Measurements from ENCODE around the gene DVL2. TPM values are rescaled to one million over a fixed set of nuclear protein-coding genes. Genes with fewer than 3 reads are reported as not detected.

Gene DVL2
- total RNA-seq, 2 donors from 2014 or later, result 52.3 to 116 TPM

GRCh38 chr17:7179317-7180254, 54.7 kb downstream of the DVL2 start, which contains the start of gene ASGR1:
Gene ASGR1 (minus strand): TSS chr17:7179370. CDS start chr17:7178563, 807 bp downstream.
- TF ChIP-seq CTCF (IDR thresholded peaks at IDR 0.05) (no peak), POLR2AphosphoS5 (IDR thresholded peaks at IDR 0.05) (no peak), POLR2A (IDR thresholded peaks at IDR 0.05) (no peak)
- Histone ChIP-seq H3K36me3 (no peaks in the 10 kb centered on the region), H3K27ac (no peak within 1 kb of the TSS), H3K4me3 (no peak within 1 kb of the TSS), H3K4me1 (replicated peaks) (peaks cover 6% of the 10 kb centered on the region), H3K9me3 (no peaks in the 10 kb centered on the region), H3K27me3 (replicated peaks; ENCODE audit: insufficient read depth) (no peaks in the 10 kb centered on the region)
- 60% methylated on average over 20 of the region's 20 CpGs for WGBS
- intact Hi-C loops (cut with DNase I), result loop anchor here (5.0 kb wide), 1 partner anchor 132 kb away; no protein-coding TSS in a partner anchor
- DNase-seq (ENCODE audit: low spot score), result no peak

- no peaks in the 10 kb centered on the region for H3K27me3 ChIP-seq (replicated peaks; ENCODE audit: insufficient read depth)
- peaks cover 6% of the 10 kb centered on the region for H3K4me1 ChIP-seq (replicated peaks)
- TF ChIP-seq CTCF (IDR thresholded peaks at IDR 0.05), result no peak
- TF ChIP-seq POLR2AphosphoS5 (IDR thresholded peaks at IDR 0.05), result no peak
- no peak for TF ChIP-seq POLR2A (IDR thresholded peaks at IDR 0.05)
- intact Hi-C loops (cut with DNase I), result loop anchor here (5.0 kb wide), 1 partner anchor 132 kb away; no protein-coding TSS in a partner anchor
- no peaks in the 10 kb centered on the region for H3K36me3 ChIP-seq
- no peak overlapping the region for H3K27ac ChIP-seq
- no peaks in the 10 kb centered on the region for H3K9me3 ChIP-seq
- DNase-seq (ENCODE audit: low spot score), result no peak
- 60% methylated on average over 11 of the region's 11 CpGs for WGBS
- no peak overlapping the region for H3K4me3 ChIP-seq
Observed at GRCh38 chr17:7178973-7179316, 55.4 kb downstream of the DVL2 start.

- TF ChIP-seq POLR2A (IDR thresholded peaks at IDR 0.05) (no peak), POLR2AphosphoS5 (IDR thresholded peaks at IDR 0.05) (no peak), CTCF (IDR thresholded peaks at IDR 0.05) (no peak)
- Histone ChIP-seq H3K9me3 (no peaks in the 10 kb centered on the region), H3K27me3 (replicated peaks; ENCODE audit: insufficient read depth) (no peaks in the 10 kb centered on the region), H3K4me1 (replicated peaks) (peaks cover 6% of the 10 kb centered on the region), H3K4me3 (peak overlapping the region; percentile 12 to 19), H3K27ac (no peak overlapping the region), H3K36me3 (no peaks in the 10 kb centered on the region)
- no peak for DNase-seq (ENCODE audit: low spot score)
- 4% methylated on average over 18 of the region's 18 CpGs for WGBS
- intact Hi-C loops (cut with DNase I), result loop anchor here (5.0 kb wide), 1 partner anchor 131 kb away; no protein-coding TSS in a partner anchor
Observed at GRCh38 chr17:7177954-7178477, 56.3 kb downstream of the DVL2 start.

GRCh38 chr17:7177191-7177953, 56.9 kb downstream of the DVL2 start:
- H3K4me3 ChIP-seq, result peak overlapping the region; percentile 12 to 19
- H3K27me3 ChIP-seq (replicated peaks; ENCODE audit: insufficient read depth), result no peaks in the 10 kb centered on the region
- peaks cover 6% of the 10 kb centered on the region for H3K4me1 ChIP-seq (replicated peaks)
- no peaks in the 10 kb centered on the region for H3K36me3 ChIP-seq
- no peak for TF ChIP-seq POLR2A (IDR thresholded peaks at IDR 0.05)
- TF ChIP-seq CTCF (IDR thresholded peaks at IDR 0.05), result peak; percentile 60 to 85 (median 76)
- peak; percentile 14 for TF ChIP-seq POLR2AphosphoS5 (IDR thresholded peaks at IDR 0.05)
- H3K27ac ChIP-seq, result no peak overlapping the region
- peak; percentile 54 for DNase-seq (ENCODE audit: low spot score)
- intact Hi-C loops (cut with DNase I), result loop anchor here (5.0 kb wide), 1 partner anchor 130 kb away; no protein-coding TSS in a partner anchor
- no peaks in the 10 kb centered on the region for H3K9me3 ChIP-seq
- WGBS, result 1% methylated on average over 31 of the region's 31 CpGs

All from prostate gland (tissue), 2 donors.